GM23338 (cell line): ENCODE data around the gene COL18A1. TPM values are rescaled to one million over a fixed set of nuclear protein-coding genes. Genes with fewer than 3 reads are reported as not detected.

Source experiments
- ATAC-seq: fragments of 200-7000 bp; cut with Tn5 transposase; 3 replicates; pipeline ENCODE4 v1.9.1; 2020
- DNase-seq: peaks from one replicate; pipeline ENCODE4 v3.0.0-alpha.2; 2015; ENCODE audit warnings: low spot score
- H2AFZ ChIP-seq: fragments of 200-600 bp; sonication (generic); 2 replicates; pipeline ENCODE4 v1.8.0; 2016; ENCODE audit warnings: antibody characterized with exemption, mild to moderate bottlenecking, moderate library complexity
- H3F3A ChIP-seq: fragments of 200-600 bp; sonication (generic); replicated peaks from 2 replicates; pipeline ENCODE4 v1.8.0; 2017; ENCODE audit warnings: antibody characterized with exemption, mixed run types, low read depth
- H3K27ac ChIP-seq: fragments of 200-600 bp; sonication (generic); 2 replicates; pipeline ENCODE4 v1.6.1; 2016; ENCODE audit warnings: low read depth
- H3K27me3 ChIP-seq: fragments of 200-600 bp; sonication (generic); 2 replicates; pipeline ENCODE4 v1.8.0; 2016; ENCODE audit warnings: mild to moderate bottlenecking, mixed run types, moderate library complexity; ENCODE audit not compliant: insufficient read depth
- H3K36me3 ChIP-seq: fragments of 200-600 bp; sonication (generic); 2 replicates; pipeline ENCODE4 v1.8.0; 2016; ENCODE audit warnings: mild to moderate bottlenecking; ENCODE audit not compliant: insufficient read depth
- H3K4me1 ChIP-seq: fragments of 200-600 bp; sonication (generic); 2 replicates; pipeline ENCODE4 v1.8.0; 2016; ENCODE audit warnings: mild to moderate bottlenecking, moderate library complexity; ENCODE audit not compliant: insufficient read depth
- H3K4me2 ChIP-seq: fragments of 200-600 bp; sonication (generic); 2 replicates; pipeline ENCODE4 v1.7.1; 2017; ENCODE audit warnings: mixed run types
- H3K4me3 ChIP-seq: fragments of 200-600 bp; sonication (generic); 2 replicates; pipeline ENCODE4 v1.6.1; 2016; ENCODE audit warnings: mixed run types
- H3K79me2 ChIP-seq: fragments of 200-600 bp; sonication (generic); replicated peaks from 2 replicates; pipeline ENCODE4 v1.8.0; 2017; ENCODE audit warnings: mild to moderate bottlenecking; ENCODE audit not compliant: insufficient read depth
- H3K9me2 ChIP-seq: fragments of 200-600 bp; sonication (generic); 2 replicates; pipeline ENCODE4 v1.8.0; 2017; ENCODE audit not compliant: insufficient read depth
- H4K20me1 ChIP-seq: fragments of 200-600 bp; sonication (generic); replicated peaks from 2 replicates; pipeline ENCODE4 v1.8.0; 2017; ENCODE audit warnings: mild to moderate bottlenecking; ENCODE audit not compliant: insufficient read depth
- H3K27ac Mint-ChIP-seq: 2 replicates; pipeline ENCODE4 v1.8.0; 2020; ENCODE audit warnings: inconsistent platforms, mild to moderate bottlenecking, moderate library complexity, mixed read lengths
- H3K27me3 Mint-ChIP-seq: 3 replicates; pipeline ENCODE4 v1.8.0; 2022; ENCODE audit warnings: low read depth, mild to moderate bottlenecking, moderate library complexity, mixed read lengths, inconsistent platforms; ENCODE audit not compliant: insufficient read depth, poor library complexity
- H3K36me3 Mint-ChIP-seq: 3 replicates; pipeline ENCODE4 v1.8.0; 2021; ENCODE audit warnings: low read depth, mild to moderate bottlenecking, inconsistent platforms, moderate library complexity, mixed read lengths
- H3K4me1 Mint-ChIP-seq: 3 replicates; pipeline ENCODE4 v1.8.0; 2020; ENCODE audit warnings: mild to moderate bottlenecking, inconsistent platforms, mixed read lengths
- H3K4me3 Mint-ChIP-seq: 3 replicates; pipeline ENCODE4 v1.8.0; 2021; ENCODE audit warnings: moderate library complexity, mild to moderate bottlenecking, inconsistent platforms, mixed read lengths
- H3K9me3 Mint-ChIP-seq: 3 replicates; pipeline ENCODE4 v1.8.0; 2020; ENCODE audit warnings: moderate library complexity, mild to moderate bottlenecking, inconsistent platforms, mixed read lengths
- CREB1 ChIP-seq: fragments of 250-450 bp; sonication (Bioruptor Pico); IDR thresholded peaks from 2 replicates; pipeline ENCODE4 v1.5.0; 2020; ENCODE audit warnings: low read depth, mild to moderate bottlenecking, moderate library complexity
- EZH2 ChIP-seq: fragments of 200-600 bp; sonication (generic); IDR thresholded peaks from one replicate; pipeline ENCODE4 v1.8.0; 2017; ENCODE audit warnings: antibody characterized with exemption, mild to moderate bottlenecking, low read depth; ENCODE audit not compliant: unreplicated experiment
- EZH2phosphoT487 ChIP-seq: fragments of 200-600 bp; sonication (generic); IDR thresholded peaks from one replicate; pipeline ENCODE4 v1.8.1; 2018; ENCODE audit warnings: antibody characterized with exemption; ENCODE audit not compliant: unreplicated experiment
- NANOG ChIP-seq: IDR thresholded peaks from 2 replicates; pipeline ENCODE4 v1.6.1; 2016; ENCODE audit warnings: antibody characterized with exemption, borderline replicate concordance
- POLR2AphosphoS5 ChIP-seq: IDR thresholded peaks from 2 replicates; pipeline ENCODE4 v1.6.1; 2016; ENCODE audit warnings: antibody characterized with exemption, low read depth
- STAT1 ChIP-seq: IDR thresholded peaks from one replicate; pipeline ENCODE4 v1.6.1; 2016; ENCODE audit warnings: antibody characterized with exemption; ENCODE audit not compliant: unreplicated experiment
- ZNF114 ChIP-seq: fragments of 250-450 bp; sonication (Bioruptor Pico); IDR thresholded peaks from 2 replicates; pipeline ENCODE4 v1.5.0; 2020; ENCODE audit warnings: mild to moderate bottlenecking, moderate library complexity
- ZNF331 ChIP-seq: fragments of 250-450 bp; sonication (Bioruptor Pico); IDR thresholded peaks from 2 replicates; pipeline ENCODE4 v1.5.0; 2020; ENCODE audit warnings: low read depth, mild to moderate bottlenecking, moderate library complexity
- polyA plus RNA-seq: library from polyadenylated mRNA; unstranded; fragments of >200 nt; fragmentation: Nextera tagmentation; extraction: Ambion mirVana; gene quantifications from 2 replicates; pipeline ENCODE4 v1.2.1, GENCODE V29; 2016
- total RNA-seq: library from RNA; depleted of rRNA; stranded (reverse); fragments of >200 nt; shearing (Covaris generic); gene quantifications from 2 replicates; pipeline ENCODE4 v1.2.3, GENCODE V29; 2014
- TF ChIP-seq, protein P1 (sequence below): IDR thresholded peaks from 2 replicates; pipeline ENCODE4 v1.6.1; 2016; ENCODE audit warnings: antibody characterized with exemption
- TF ChIP-seq, protein P2 (sequence below): fragments of 250-450 bp; sonication (Bioruptor Pico); IDR thresholded peaks from 2 replicates; pipeline ENCODE4 v1.5.0; 2020; ENCODE audit warnings: mild to moderate bottlenecking, moderate library complexity
- TF ChIP-seq, protein P3 (sequence below): IDR thresholded peaks from one replicate; pipeline ENCODE4 v1.6.1; 2018; ENCODE audit warnings: antibody characterized with exemption; ENCODE audit not compliant: unreplicated experiment
- TF ChIP-seq, protein P4 (sequence below), 2 experiments: fragments of 200-600 bp in 1 of 2; sonication (generic) in 1 of 2; conservative IDR thresholded peaks; 2 replicates each; pipeline versions ENCODE4 v1.5.1 to v1.6.1; 2016 to 2017; ENCODE audit warnings: antibody characterized with exemption in 2 of 2, low read depth in 2 of 2, mild to moderate bottlenecking in 2 of 2, moderate library complexity in 1 of 2

The COL18A1 gene
- total and polyA plus RNA-seq, 2 experiments from 2014 or later, result 38.4 to 430 TPM

DNA sequence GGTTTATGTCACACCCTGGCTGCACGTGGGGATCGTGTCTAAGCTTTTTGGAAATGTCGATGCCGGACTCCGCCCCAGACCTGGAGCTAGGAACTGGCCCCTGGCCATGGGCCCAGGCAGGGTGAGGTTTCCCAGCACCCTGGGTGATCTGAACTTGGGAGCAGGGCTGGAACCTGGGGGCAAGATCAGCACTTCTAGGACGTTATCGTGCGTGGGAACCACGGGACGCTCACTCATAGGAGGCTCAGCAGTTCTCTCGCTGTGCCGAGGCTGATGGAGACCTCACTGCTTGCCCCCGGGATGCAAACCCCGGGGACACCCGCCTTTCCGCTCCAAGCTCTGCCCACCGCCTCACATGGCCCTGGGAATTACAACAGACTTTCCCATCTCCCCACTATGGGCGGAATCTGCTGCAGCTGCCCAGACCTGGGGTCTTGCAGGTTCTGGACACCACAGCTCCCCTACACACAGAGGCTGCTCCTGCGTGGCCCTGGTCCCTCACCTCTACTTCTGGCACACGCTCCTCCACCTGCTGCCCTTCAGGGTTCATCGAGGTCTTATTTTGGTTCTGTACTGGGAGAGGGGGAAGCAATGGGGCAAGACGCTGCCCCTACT, 35.9 kb downstream of the COL18A1 start:
- no peak for ATAC-seq
- Histone ChIP-seq H3K27me3 (no peaks in the 10 kb centered on the region), H3K9me2 (no peaks in the 10 kb centered on the region), H3K36me3 (0 out of 2 replicates have a peak, but pooled peaks cover 4% of the 10 kb centered on the region), H3K4me1 (no peaks in the 10 kb centered on the region), H3K79me2 (peaks cover 71% of the 10 kb centered on the region), H3K27ac (no peak overlapping the region), H3K4me3 (no peak overlapping the region), H4K20me1 (peaks cover 27% of the 10 kb centered on the region), H3K4me2 (no peak overlapping the region), H2AFZ (no peak overlapping the region), H3F3A (0 out of 2 replicates have a peak, but pooled peaks cover 8% of the 10 kb centered on the region)
- Mint-ChIP-seq H3K4me3 (no peak overlapping the region), H3K27ac (no peak overlapping the region), H3K36me3 (peaks cover 40% of the 10 kb centered on the region), H3K27me3 (peaks cover 8% of the 10 kb centered on the region), H3K9me3 (no peaks in the 10 kb centered on the region; the same call in none of the 3 replicates), H3K4me1 (peaks cover 8% of the 10 kb centered on the region)
- TF ChIP-seq, protein P1, sequence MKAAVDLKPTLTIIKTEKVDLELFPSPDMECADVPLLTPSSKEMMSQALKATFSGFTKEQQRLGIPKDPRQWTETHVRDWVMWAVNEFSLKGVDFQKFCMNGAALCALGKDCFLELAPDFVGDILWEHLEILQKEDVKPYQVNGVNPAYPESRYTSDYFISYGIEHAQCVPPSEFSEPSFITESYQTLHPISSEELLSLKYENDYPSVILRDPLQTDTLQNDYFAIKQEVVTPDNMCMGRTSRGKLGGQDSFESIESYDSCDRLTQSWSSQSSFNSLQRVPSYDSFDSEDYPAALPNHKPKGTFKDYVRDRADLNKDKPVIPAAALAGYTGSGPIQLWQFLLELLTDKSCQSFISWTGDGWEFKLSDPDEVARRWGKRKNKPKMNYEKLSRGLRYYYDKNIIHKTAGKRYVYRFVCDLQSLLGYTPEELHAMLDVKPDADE, result no peak
- TF ChIP-seq EZH2 (no peak), STAT1 (no peak), ZNF114 (CRISPR knock-in tag) (no peak), ZNF331 (CRISPR knock-in tag) (no peak), EZH2phosphoT487 (no peak), CREB1 (no peak), POLR2AphosphoS5 (no peak), NANOG (no peak)
- TF ChIP-seq, protein P2, sequence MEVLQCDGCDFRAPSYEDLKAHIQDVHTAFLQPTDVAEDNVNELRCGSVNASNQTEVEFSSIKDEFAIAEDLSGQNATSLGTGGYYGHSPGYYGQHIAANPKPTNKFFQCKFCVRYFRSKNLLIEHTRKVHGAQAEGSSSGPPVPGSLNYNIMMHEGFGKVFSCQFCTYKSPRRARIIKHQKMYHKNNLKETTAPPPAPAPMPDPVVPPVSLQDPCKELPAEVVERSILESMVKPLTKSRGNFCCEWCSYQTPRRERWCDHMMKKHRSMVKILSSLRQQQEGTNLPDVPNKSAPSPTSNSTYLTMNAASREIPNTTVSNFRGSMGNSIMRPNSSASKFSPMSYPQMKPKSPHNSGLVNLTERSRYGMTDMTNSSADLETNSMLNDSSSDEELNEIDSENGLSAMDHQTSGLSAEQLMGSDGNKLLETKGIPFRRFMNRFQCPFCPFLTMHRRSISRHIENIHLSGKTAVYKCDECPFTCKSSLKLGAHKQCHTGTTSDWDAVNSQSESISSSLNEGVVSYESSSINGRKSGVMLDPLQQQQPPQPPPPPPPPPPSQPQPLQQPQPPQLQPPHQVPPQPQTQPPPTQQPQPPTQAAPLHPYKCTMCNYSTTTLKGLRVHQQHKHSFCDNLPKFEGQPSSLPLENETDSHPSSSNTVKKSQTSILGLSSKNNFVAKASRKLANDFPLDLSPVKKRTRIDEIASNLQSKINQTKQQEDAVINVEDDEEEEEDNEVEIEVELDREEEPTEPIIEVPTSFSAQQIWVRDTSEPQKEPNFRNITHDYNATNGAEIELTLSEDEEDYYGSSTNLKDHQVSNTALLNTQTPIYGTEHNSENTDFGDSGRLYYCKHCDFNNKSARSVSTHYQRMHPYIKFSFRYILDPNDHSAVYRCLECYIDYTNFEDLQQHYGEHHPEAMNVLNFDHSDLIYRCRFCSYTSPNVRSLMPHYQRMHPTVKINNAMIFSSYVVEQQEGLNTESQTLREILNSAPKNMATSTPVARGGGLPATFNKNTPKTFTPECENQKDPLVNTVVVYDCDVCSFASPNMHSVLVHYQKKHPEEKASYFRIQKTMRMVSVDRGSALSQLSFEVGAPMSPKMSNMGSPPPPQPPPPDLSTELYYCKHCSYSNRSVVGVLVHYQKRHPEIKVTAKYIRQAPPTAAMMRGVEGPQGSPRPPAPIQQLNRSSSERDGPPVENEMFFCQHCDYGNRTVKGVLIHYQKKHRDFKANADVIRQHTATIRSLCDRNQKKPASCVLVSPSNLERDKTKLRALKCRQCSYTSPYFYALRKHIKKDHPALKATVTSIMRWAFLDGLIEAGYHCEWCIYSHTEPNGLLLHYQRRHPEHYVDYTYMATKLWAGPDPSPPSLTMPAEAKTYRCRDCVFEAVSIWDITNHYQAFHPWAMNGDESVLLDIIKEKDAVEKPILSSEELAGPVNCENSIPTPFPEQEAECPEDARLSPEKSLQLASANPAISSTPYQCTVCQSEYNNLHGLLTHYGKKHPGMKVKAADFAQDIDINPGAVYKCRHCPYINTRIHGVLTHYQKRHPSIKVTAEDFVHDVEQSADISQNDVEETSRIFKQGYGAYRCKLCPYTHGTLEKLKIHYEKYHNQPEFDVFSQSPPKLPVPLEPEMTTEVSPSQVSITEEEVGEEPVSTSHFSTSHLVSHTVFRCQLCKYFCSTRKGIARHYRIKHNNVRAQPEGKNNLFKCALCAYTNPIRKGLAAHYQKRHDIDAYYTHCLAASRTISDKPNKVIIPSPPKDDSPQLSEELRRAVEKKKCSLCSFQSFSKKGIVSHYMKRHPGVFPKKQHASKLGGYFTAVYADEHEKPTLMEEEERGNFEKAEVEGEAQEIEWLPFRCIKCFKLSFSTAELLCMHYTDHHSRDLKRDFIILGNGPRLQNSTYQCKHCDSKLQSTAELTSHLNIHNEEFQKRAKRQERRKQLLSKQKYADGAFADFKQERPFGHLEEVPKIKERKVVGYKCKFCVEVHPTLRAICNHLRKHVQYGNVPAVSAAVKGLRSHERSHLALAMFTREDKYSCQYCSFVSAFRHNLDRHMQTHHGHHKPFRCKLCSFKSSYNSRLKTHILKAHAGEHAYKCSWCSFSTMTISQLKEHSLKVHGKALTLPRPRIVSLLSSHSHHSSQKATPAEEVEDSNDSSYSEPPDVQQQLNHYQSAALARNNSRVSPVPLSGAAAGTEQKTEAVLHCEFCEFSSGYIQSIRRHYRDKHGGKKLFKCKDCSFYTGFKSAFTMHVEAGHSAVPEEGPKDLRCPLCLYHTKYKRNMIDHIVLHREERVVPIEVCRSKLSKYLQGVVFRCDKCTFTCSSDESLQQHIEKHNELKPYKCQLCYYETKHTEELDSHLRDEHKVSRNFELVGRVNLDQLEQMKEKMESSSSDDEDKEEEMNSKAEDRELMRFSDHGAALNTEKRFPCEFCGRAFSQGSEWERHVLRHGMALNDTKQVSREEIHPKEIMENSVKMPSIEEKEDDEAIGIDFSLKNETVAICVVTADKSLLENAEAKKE (CRISPR knock-in tag), result no peak
- TF ChIP-seq, protein P3, sequence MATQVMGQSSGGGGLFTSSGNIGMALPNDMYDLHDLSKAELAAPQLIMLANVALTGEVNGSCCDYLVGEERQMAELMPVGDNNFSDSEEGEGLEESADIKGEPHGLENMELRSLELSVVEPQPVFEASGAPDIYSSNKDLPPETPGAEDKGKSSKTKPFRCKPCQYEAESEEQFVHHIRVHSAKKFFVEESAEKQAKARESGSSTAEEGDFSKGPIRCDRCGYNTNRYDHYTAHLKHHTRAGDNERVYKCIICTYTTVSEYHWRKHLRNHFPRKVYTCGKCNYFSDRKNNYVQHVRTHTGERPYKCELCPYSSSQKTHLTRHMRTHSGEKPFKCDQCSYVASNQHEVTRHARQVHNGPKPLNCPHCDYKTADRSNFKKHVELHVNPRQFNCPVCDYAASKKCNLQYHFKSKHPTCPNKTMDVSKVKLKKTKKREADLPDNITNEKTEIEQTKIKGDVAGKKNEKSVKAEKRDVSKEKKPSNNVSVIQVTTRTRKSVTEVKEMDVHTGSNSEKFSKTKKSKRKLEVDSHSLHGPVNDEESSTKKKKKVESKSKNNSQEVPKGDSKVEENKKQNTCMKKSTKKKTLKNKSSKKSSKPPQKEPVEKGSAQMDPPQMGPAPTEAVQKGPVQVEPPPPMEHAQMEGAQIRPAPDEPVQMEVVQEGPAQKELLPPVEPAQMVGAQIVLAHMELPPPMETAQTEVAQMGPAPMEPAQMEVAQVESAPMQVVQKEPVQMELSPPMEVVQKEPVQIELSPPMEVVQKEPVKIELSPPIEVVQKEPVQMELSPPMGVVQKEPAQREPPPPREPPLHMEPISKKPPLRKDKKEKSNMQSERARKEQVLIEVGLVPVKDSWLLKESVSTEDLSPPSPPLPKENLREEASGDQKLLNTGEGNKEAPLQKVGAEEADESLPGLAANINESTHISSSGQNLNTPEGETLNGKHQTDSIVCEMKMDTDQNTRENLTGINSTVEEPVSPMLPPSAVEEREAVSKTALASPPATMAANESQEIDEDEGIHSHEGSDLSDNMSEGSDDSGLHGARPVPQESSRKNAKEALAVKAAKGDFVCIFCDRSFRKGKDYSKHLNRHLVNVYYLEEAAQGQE, result no peak
- TF ChIP-seq, protein P4, sequence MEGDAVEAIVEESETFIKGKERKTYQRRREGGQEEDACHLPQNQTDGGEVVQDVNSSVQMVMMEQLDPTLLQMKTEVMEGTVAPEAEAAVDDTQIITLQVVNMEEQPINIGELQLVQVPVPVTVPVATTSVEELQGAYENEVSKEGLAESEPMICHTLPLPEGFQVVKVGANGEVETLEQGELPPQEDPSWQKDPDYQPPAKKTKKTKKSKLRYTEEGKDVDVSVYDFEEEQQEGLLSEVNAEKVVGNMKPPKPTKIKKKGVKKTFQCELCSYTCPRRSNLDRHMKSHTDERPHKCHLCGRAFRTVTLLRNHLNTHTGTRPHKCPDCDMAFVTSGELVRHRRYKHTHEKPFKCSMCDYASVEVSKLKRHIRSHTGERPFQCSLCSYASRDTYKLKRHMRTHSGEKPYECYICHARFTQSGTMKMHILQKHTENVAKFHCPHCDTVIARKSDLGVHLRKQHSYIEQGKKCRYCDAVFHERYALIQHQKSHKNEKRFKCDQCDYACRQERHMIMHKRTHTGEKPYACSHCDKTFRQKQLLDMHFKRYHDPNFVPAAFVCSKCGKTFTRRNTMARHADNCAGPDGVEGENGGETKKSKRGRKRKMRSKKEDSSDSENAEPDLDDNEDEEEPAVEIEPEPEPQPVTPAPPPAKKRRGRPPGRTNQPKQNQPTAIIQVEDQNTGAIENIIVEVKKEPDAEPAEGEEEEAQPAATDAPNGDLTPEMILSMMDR (conservative IDR thresholded peaks at IDR 0.05; ENCODE audit: low read depth in 2 of 2), result no peak
- no peak for DNase-seq
